ENCODE data around the gene XPO5.

XPO5 gene

GRCh38 chr6:43511824-43512415 is 63.9 kb downstream of the XPO5 start:
- peaks cover 25% of the 10 kb centered on the region for H3K79me2 ChIP-seq (ENCODE audit: control insufficient read depth, low read length)
- no peaks in the 10 kb centered on the region for H4K20me1 ChIP-seq (ENCODE audit: control insufficient read depth, insufficient read depth, low read depth, low read length)
- H3K27me3 ChIP-seq (ENCODE audit: control insufficient read depth, low read length): peaks cover 14% of the 10 kb centered on the region
- H3K9me3 ChIP-seq (ENCODE audit: control insufficient read depth, insufficient read depth, low read length): no peaks in the 10 kb centered on the region
- H3K4me3 ChIP-seq (ENCODE audit: low read length): no peak overlapping the region
- H3K4me1 ChIP-seq (ENCODE audit: control insufficient read depth, low read length): peaks cover 32% of the 10 kb centered on the region
- no peak overlapping the region for H3K4me2 ChIP-seq (ENCODE audit: low read length)
- TF ChIP-seq EZH2phosphoT487 (IDR thresholded peaks at IDR 0.05; ENCODE audit: borderline replicate concordance, low read length): no peak
- TF ChIP-seq CTCF (IDR thresholded peaks at IDR 0.05; ENCODE audit: low read depth, low read length, poor library complexity, severe bottlenecking): no peak
- H3F3A ChIP-seq (ENCODE audit: control insufficient read depth, insufficient read depth): peaks cover 8% of the 10 kb centered on the region; the same call in 1 of the 2 replicates
- H3K36me3 ChIP-seq (ENCODE audit: control insufficient read depth, low read length): peaks cover 51% of the 10 kb centered on the region
- no peak overlapping the region for H3K27ac ChIP-seq (ENCODE audit: low read depth, low read length)
- H3K9me2 ChIP-seq (replicated peaks; ENCODE audit: control insufficient read depth, low read length): no peaks in the 10 kb centered on the region

- H4K20me1 ChIP-seq (ENCODE audit: control insufficient read depth, insufficient read depth, low read depth, low read length): no peaks in the 10 kb centered on the region
- peaks cover 40% of the 10 kb centered on the region for H3K4me1 ChIP-seq (ENCODE audit: control insufficient read depth, low read length)
- H3K9me3 ChIP-seq (ENCODE audit: control insufficient read depth, insufficient read depth, low read length): no peaks in the 10 kb centered on the region
- H3F3A ChIP-seq (ENCODE audit: control insufficient read depth, insufficient read depth): peaks cover 12% of the 10 kb centered on the region; the same call in 1 of the 2 replicates
- H3K27ac ChIP-seq (ENCODE audit: low read depth, low read length): no peak overlapping the region
- TF ChIP-seq CTCF (IDR thresholded peaks at IDR 0.05; ENCODE audit: low read depth, low read length, poor library complexity, severe bottlenecking) (no peak), EZH2phosphoT487 (IDR thresholded peaks at IDR 0.05; ENCODE audit: borderline replicate concordance, low read length) (no peak)
- peaks cover 51% of the 10 kb centered on the region for H3K36me3 ChIP-seq (ENCODE audit: control insufficient read depth, low read length)
- peak overlapping the region; percentile 86; the same call in 1 of the 2 replicates for H3K4me2 ChIP-seq (ENCODE audit: low read length)
- H3K9me2 ChIP-seq (replicated peaks; ENCODE audit: control insufficient read depth, low read length): no peaks in the 10 kb centered on the region
- no peak overlapping the region for H3K4me3 ChIP-seq (ENCODE audit: low read length)
- H3K79me2 ChIP-seq (ENCODE audit: control insufficient read depth, low read length): peaks cover 14% of the 10 kb centered on the region
- H3K27me3 ChIP-seq (ENCODE audit: control insufficient read depth, low read length): peaks cover 14% of the 10 kb centered on the region
Observed at GRCh38 chr6:43510827-43511163, 65.0 kb downstream of the XPO5 start.

GRCh38 chr6:43509984-43510826 is 65.6 kb downstream of the XPO5 start, which contains the start of gene LRRC73:
LRRC73 (minus strand) TSS chr6:43510346; CDS start chr6:43509785, 561 bp downstream.
- H3K36me3 ChIP-seq (ENCODE audit: control insufficient read depth, low read length): peaks cover 53% of the 10 kb centered on the region
- peaks cover 8% of the 10 kb centered on the region for H3K79me2 ChIP-seq (ENCODE audit: control insufficient read depth, low read length)
- no peak within 1 kb of the TSS for H3K27ac ChIP-seq (ENCODE audit: low read depth, low read length)
- peak within 1 kb of the TSS; percentile 86 for H3K4me2 ChIP-seq (ENCODE audit: low read length)
- H3F3A ChIP-seq (ENCODE audit: control insufficient read depth, insufficient read depth): peaks cover 12% of the 10 kb centered on the region; the same call in 1 of the 2 replicates
- peaks cover 14% of the 10 kb centered on the region for H3K27me3 ChIP-seq (ENCODE audit: control insufficient read depth, low read length)
- no peaks in the 10 kb centered on the region for H4K20me1 ChIP-seq (ENCODE audit: control insufficient read depth, insufficient read depth, low read depth, low read length)
- H3K9me2 ChIP-seq (replicated peaks; ENCODE audit: control insufficient read depth, low read length): no peaks in the 10 kb centered on the region
- peak; percentile 58; the same call in 1 of the 2 replicates for TF ChIP-seq EZH2phosphoT487 (IDR thresholded peaks at IDR 0.05; ENCODE audit: borderline replicate concordance, low read length)
- no peak for TF ChIP-seq CTCF (IDR thresholded peaks at IDR 0.05; ENCODE audit: low read depth, low read length, poor library complexity, severe bottlenecking)
- peak within 1 kb of the TSS; percentile 77 for H3K4me3 ChIP-seq (ENCODE audit: low read length)
- H3K4me1 ChIP-seq (ENCODE audit: control insufficient read depth, low read length): peaks cover 35% of the 10 kb centered on the region
- no peaks in the 10 kb centered on the region for H3K9me3 ChIP-seq (ENCODE audit: control insufficient read depth, insufficient read depth, low read length)
